OCI-LY7 (cell line): ENCODE measurements around the gene NEK9. TPM values are rescaled to one million over a fixed set of nuclear protein-coding genes. Genes with fewer than 3 reads are reported as not detected.
"Not testable (repeated sequence)": the region's sequence is repeated elsewhere in the genome, so short reads cannot be mapped to it uniquely, and the experiment has no call there.

Experiments
- BruUV-seq: library from RNA; stranded (reverse); fragments of 400-500 nt; replicated peaks from 2 replicates; lab custom pipeline; 2021; lab: Mats Ljungman, UMichigan
- CTCF ChIA-PET: fragments of 300-600 bp; sonication (Branson Sonifier 250); formaldehyde crosslinking; loops from one replicate; lab custom pipeline; 2022; ENCODE audit warnings: antibody characterized with exemption; ENCODE audit not compliant: unreplicated experiment; lab: Charles Lee
- POLR2A ChIA-PET: fragments of 300-600 bp; sonication (Branson Sonifier 250); formaldehyde crosslinking; loops from one replicate; lab custom pipeline; 2022; ENCODE audit warnings: antibody characterized with exemption; lab: Charles Lee
- DNase-seq: peaks from one replicate; pipeline ENCODE4 v3.0.0-alpha.2; 2015; ENCODE audit warnings: low spot score
- H2AFZ ChIP-seq: fragments of 200-600 bp; sonication (generic), shearing (Covaris generic); 2 replicates; pipeline ENCODE4 v1.6.1; 2014; ENCODE audit warnings: mild to moderate bottlenecking, antibody characterized with exemption, low read length, moderate library complexity
- H3K27ac ChIP-seq: fragments of 200-600 bp; sonication (generic); 2 replicates; pipeline ENCODE4 v1.5.1; 2014; ENCODE audit warnings: mixed run types, low read depth, mild to moderate bottlenecking, moderate library complexity, low read length, inconsistent platforms; ENCODE audit not compliant: poor library complexity, severe bottlenecking
- H3K36me3 ChIP-seq: fragments of 200-600 bp; sonication (generic); 2 replicates; pipeline ENCODE4 v1.6.1; 2014; ENCODE audit warnings: mild to moderate bottlenecking, antibody characterized with exemption, low read length, moderate library complexity, mixed read lengths; ENCODE audit not compliant: insufficient read depth
- H3K4me1 ChIP-seq: fragments of 200-600 bp; sonication (generic); 2 replicates; pipeline ENCODE4 v1.5.1; 2014; ENCODE audit warnings: mild to moderate bottlenecking, low read length; ENCODE audit not compliant: insufficient read depth, poor library complexity, severe bottlenecking
- H3K4me2 ChIP-seq: fragments of 200-600 bp; sonication (generic); 2 replicates; pipeline ENCODE4 v1.6.1; 2014; ENCODE audit warnings: mild to moderate bottlenecking, low read length
- H3K4me3 ChIP-seq: fragments of 200-600 bp; sonication (generic); 2 replicates; pipeline ENCODE4 v1.5.1; 2014; ENCODE audit warnings: mild to moderate bottlenecking, low read depth, low read length; ENCODE audit not compliant: poor library complexity, severe bottlenecking
- H3K79me2 ChIP-seq: fragments of 200-600 bp; sonication (generic); 2 replicates; pipeline ENCODE4 v1.6.1; 2016; ENCODE audit warnings: low read depth, mild to moderate bottlenecking, low read length, moderate library complexity, mixed read lengths; ENCODE audit not compliant: insufficient read depth
- H3K9me2 ChIP-seq: fragments of 200-600 bp; sonication (generic); 2 replicates; pipeline ENCODE4 v1.6.1; 2016; ENCODE audit warnings: mild to moderate bottlenecking, low read length, mixed read lengths; ENCODE audit not compliant: insufficient read depth
- H3K9me3 ChIP-seq: fragments of 200-600 bp; sonication (generic); 2 replicates; pipeline ENCODE4 v1.6.1; 2014; ENCODE audit warnings: mild to moderate bottlenecking, mixed run types, low read length, mixed read lengths
- H4K20me1 ChIP-seq: fragments of 200-600 bp; sonication (generic); 2 replicates; pipeline ENCODE4 v1.6.1; 2014; ENCODE audit warnings: mild to moderate bottlenecking, antibody characterized with exemption, low read length, moderate library complexity, mixed read lengths; ENCODE audit not compliant: insufficient read depth
- CTCF ChIP-seq: fragments of 200-600 bp; sonication (generic); conservative IDR thresholded peaks from 2 replicates; pipeline ENCODE4 v1.5.1; 2014; ENCODE audit warnings: mild to moderate bottlenecking, antibody characterized with exemption, low read length, moderate library complexity, mixed read lengths
- EZH2phosphoT487 ChIP-seq: fragments of 200-600 bp; sonication (generic); IDR thresholded peaks from 2 replicates; pipeline ENCODE4 v1.6.1; 2018; ENCODE audit warnings: low read depth, borderline replicate concordance, mild to moderate bottlenecking, mixed run types, antibody characterized with exemption, low read length, moderate library complexity, mixed read lengths
- intact Hi-C: fragments of 100-400 bp; cut with micrococcal nuclease; formaldehyde crosslinking; loops from one replicate; pipeline ENCODE4 v1.10.0; 2022; ENCODE audit not compliant: unreplicated experiment
- total RNA-seq, 2 experiments: library from RNA; depleted of rRNA in 1 of 2; stranded (reverse); fragments of >200 nt in 1 of 2; shearing (Covaris generic) in 1 of 2; gene quantifications; 2 replicates each; pipeline ENCODE4 v1.2.3, GENCODE V29; 2014 to 2022

Gene NEK9
- total RNA-seq, 2 experiments from 2014 or later = 58.3 to 86.4 TPM

GRCh38 chr14:75068294-75069120 is 58.3 kb downstream of the NEK9 start:
- ChIA-PET CTCF (interaction anchor here (0.6 to 0.9 kb wide), 3 partner anchors 102 to 418 kb away, joined by 3 read pairs; no protein-coding TSS in a partner anchor), POLR2A (interaction anchor here (0.9 to 1.1 kb wide), 2 partner anchors 65 to 194 kb away, joined by 3 read pairs; no protein-coding TSS in a partner anchor)
- H3K4me1 ChIP-seq = peaks cover 29% of the 10 kb centered on the region
- TF ChIP-seq EZH2phosphoT487 = no peak
- no peak for TF ChIP-seq CTCF
- H4K20me1 ChIP-seq = no peaks in the 10 kb centered on the region
- H3K4me3 ChIP-seq = peak overlapping the region; percentile 71
- H3K36me3 ChIP-seq = no peaks in the 10 kb centered on the region; the same call in 1 of the 2 replicates
- peak overlapping the region; percentile 90 for H3K4me2 ChIP-seq
- H2AFZ ChIP-seq = peak overlapping the region; percentile 87
- no peaks in the 10 kb centered on the region for H3K9me3 ChIP-seq
- H3K9me2 ChIP-seq = no peaks in the 10 kb centered on the region
- H3K27ac ChIP-seq = peak overlapping the region; percentile 47
- TSS peak; percentile 91 for BruUV-seq
- DNase-seq = no peak
- intact Hi-C loops = loop anchor here (1.0 to 10.0 kb wide), 3 partner anchors 66 to 236 kb away; partner anchors contain the start of gene EIF2B2
- peaks cover 9% of the 10 kb centered on the region; the same call in 1 of the 2 replicates for H3K79me2 ChIP-seq

- Histone ChIP-seq H3K4me2 (peak overlapping the region; percentile 90), H3K4me1 (peaks cover 31% of the 10 kb centered on the region), H3K79me2 (peaks cover 17% of the 10 kb centered on the region), H2AFZ (peak overlapping the region; percentile 87; the same call in 1 of the 2 replicates), H3K4me3 (peak overlapping the region; percentile 71)
- intact Hi-C loops = loop anchor here (1.0 to 10.0 kb wide), 3 partner anchors 65 to 237 kb away; partner anchors contain the start of gene EIF2B2
- H3K27ac ChIP-seq, H4K20me1 ChIP-seq, H3K9me2 ChIP-seq, BruUV-seq, DNase-seq, H3K36me3 ChIP-seq, H3K9me3 ChIP-seq: not testable (repeated sequence)
- ChIA-PET CTCF (interaction anchor here (0.6 kb wide), 1 partner anchor 419 kb away, joined by 3 read pairs; no protein-coding TSS in a partner anchor), POLR2A (interaction anchor here (0.6 to 0.9 kb wide), 3 partner anchors 12 to 64 kb away, joined by 3 read pairs; no protein-coding TSS in a partner anchor)
These were observed 59.1 kb downstream of the NEK9 start for GRCh38 chr14:75067765-75068164.

GRCh38 chr14:75067212-75067611 is 59.6 kb downstream of the NEK9 start:
- BruUV-seq = no TSS peak
- ChIA-PET CTCF (interaction anchor here (0.6 kb wide), 1 partner anchor 304 kb away, joined by 3 read pairs; no protein-coding TSS in a partner anchor), POLR2A (interaction anchor here (0.6 to 1.8 kb wide), 4 partner anchors 12 to 212 kb away, joined by 3 to 4 read pairs (median 3); no protein-coding TSS in a partner anchor)
- no peak overlapping the region; the same call in 1 of the 2 replicates for H2AFZ ChIP-seq
- peaks cover 34% of the 10 kb centered on the region for H3K4me1 ChIP-seq
- no peaks in the 10 kb centered on the region for H3K9me3 ChIP-seq
- H3K9me2 ChIP-seq = no peaks in the 10 kb centered on the region
- H3K27ac ChIP-seq = no peak overlapping the region
- TF ChIP-seq EZH2phosphoT487 = no peak
- no peak for TF ChIP-seq CTCF
- H3K79me2 ChIP-seq = peaks cover 21% of the 10 kb centered on the region
- H3K4me3 ChIP-seq = peak overlapping the region; percentile 71
- H3K4me2 ChIP-seq = peak overlapping the region; percentile 90
- no peaks in the 10 kb centered on the region for H4K20me1 ChIP-seq
- no peak for DNase-seq
- intact Hi-C loops = loop anchor here (5.0 to 10.0 kb wide), 2 partner anchors 120 to 238 kb away; no protein-coding TSS in a partner anchor
- no peaks in the 10 kb centered on the region; the same call in 1 of the 2 replicates for H3K36me3 ChIP-seq
